ENCODE measurements around the gene SECISBP2.

SECISBP2 gene

DNA sequence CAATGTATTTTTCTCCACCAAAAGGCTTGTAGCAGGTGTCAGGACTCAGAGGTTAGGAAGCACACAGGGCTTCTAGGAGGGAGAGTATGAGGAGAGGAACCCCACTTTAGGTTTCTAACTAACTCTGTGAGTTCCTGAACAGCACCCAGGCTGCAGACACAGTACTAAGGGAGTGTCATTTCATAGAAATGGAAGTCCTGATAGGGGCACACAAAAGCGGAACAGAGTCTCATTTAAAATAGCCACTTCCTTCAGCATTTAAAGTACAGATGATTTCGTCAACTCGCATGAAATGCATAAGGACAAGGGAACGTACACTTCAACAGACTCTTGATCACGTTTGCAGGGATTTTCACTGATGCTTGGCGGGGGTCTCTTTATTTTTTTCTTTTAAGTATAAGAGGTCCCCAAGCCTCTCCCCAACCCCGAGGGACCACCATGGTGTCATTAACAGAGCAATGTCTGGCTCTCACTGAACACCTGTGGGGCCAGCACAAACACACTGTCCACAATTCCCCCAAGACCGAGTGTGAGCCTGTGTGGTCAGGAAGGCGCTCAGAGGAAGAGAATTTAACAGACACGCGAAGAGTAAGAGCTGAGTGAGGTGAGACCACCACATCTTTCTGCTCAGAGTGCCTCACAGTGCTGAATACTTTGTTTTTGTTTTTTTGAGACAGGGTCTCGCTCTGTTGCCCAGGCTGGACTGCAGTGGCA lies 82.3 kb downstream of the SECISBP2 start:
- DNase-seq (ENCODE audit: low spot score) = peak; percentile 70
- TF ChIP-seq, protein P1, sequence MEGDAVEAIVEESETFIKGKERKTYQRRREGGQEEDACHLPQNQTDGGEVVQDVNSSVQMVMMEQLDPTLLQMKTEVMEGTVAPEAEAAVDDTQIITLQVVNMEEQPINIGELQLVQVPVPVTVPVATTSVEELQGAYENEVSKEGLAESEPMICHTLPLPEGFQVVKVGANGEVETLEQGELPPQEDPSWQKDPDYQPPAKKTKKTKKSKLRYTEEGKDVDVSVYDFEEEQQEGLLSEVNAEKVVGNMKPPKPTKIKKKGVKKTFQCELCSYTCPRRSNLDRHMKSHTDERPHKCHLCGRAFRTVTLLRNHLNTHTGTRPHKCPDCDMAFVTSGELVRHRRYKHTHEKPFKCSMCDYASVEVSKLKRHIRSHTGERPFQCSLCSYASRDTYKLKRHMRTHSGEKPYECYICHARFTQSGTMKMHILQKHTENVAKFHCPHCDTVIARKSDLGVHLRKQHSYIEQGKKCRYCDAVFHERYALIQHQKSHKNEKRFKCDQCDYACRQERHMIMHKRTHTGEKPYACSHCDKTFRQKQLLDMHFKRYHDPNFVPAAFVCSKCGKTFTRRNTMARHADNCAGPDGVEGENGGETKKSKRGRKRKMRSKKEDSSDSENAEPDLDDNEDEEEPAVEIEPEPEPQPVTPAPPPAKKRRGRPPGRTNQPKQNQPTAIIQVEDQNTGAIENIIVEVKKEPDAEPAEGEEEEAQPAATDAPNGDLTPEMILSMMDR (IDR thresholded peaks at IDR 0.05; ENCODE audit: extremely low read depth, missing control alignments) = no peak

- TF ChIP-seq, protein P1 (IDR thresholded peaks at IDR 0.05; ENCODE audit: extremely low read depth, missing control alignments) = no peak
These were observed 84.6 kb downstream of the SECISBP2 start for GRCh38 chr9:89402695-89403427.

DNA sequence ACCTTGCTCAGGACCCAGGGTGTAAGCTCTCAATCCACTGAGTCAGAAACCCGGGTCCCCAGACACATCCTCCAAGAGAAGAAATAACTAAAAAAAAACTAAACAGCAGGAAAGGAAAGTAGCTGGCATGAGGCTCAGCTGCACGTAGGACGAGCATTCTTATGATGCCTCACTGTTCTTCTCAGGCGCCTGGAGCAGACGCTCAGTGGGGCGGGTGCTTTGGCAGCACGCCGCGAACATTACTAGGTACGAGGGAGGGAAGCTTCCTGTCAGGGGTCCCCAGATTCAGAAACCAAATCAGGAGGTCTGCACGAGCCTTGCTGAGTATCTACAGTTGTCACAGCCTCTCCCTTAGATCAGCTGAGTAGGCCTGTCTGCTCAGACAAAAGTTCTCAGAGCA lies 85.8 kb downstream of the SECISBP2 start:
- no peak for DNase-seq (ENCODE audit: low spot score)
- TF ChIP-seq, protein P1 (IDR thresholded peaks at IDR 0.05; ENCODE audit: extremely low read depth, missing control alignments) = no peak

More at GRCh38 chr9:89402695-89403427, 84.6 kb downstream of the SECISBP2 start:
- no peak for DNase-seq (ENCODE audit: low spot score)

DNA sequence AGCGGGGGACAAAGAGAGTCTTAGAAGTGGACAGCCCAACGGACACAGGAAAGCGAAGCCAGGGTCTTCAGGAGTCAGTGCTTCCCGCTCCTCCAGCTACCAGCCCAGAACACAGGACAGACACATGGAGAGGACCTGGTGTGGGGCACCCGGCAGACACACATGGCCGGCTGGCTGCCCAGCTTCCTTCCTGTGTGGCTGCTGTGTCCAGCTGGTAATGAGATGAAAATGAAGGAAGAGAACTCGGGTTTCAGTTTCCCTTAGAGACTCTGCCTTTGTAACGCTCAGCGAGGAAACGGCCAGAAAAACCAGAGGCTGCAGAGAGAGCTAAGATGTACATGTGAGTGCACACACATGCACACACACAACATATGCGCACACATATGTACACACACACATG lies 87.5 kb downstream of the SECISBP2 start:
- DNase-seq (ENCODE audit: low spot score) = peak; percentile 65
- TF ChIP-seq, protein P1 (IDR thresholded peaks at IDR 0.05; ENCODE audit: extremely low read depth, missing control alignments) = no peak

- no peak for DNase-seq (ENCODE audit: low spot score)
- TF ChIP-seq, protein P1 (IDR thresholded peaks at IDR 0.05; ENCODE audit: extremely low read depth, missing control alignments) = no peak
These were observed 88.8 kb downstream of the SECISBP2 start for GRCh38 chr9:89407070-89407469.

DNA sequence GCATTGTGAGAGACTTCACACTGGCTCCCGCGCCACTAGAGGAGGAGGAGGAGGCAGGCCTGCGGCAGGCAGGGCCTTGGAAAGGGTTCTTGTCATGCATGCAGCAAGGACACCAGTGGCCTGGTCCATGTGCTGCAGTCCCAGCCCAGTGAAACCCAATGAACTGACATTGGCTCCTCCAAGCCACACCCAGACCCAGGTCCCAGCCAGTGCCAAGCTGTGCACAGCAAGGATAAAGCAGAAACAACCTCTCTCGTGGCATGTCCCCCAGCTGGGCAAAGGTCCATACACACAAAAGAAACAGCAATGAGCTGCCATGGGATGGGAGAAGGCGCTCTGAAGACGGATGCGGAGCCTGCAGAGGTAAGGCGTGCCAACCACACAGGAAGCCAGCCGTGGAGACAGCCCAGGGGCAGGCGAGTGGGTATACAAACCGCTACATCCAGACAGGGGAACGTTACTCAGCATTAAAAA lies 90.4 kb downstream of the SECISBP2 start:
- TF ChIP-seq, protein P1 (IDR thresholded peaks at IDR 0.05; ENCODE audit: extremely low read depth, missing control alignments) = no peak
- no peak for DNase-seq (ENCODE audit: low spot score)
